ENCODE data around the gene CEBPB.
"Not testable (repeated sequence)": the region's sequence is repeated elsewhere in the genome, so short reads cannot be mapped to it uniquely, and the experiment has no call there.

Gene CEBPB

GRCh38 chr20:50153153-50153499, 37.5 kb upstream of the CEBPB start:
- H3K27ac Mint-ChIP-seq = peak overlapping the region; percentile 90
- peaks cover 50% of the 10 kb centered on the region for H3K4me1 Mint-ChIP-seq
- H3K4me3 Mint-ChIP-seq = peak overlapping the region; percentile 86
- CTCF ChIA-PET = interaction anchor here (0.8 to 4.4 kb wide), 11 partner anchors 13 to 81 kb away, joined by 3 to 31 read pairs (median 6); partner anchors contain the start of gene UBE2V1
- no peaks in the 10 kb centered on the region for H3K9me3 Mint-ChIP-seq
- peaks cover 27% of the 10 kb centered on the region for H3K36me3 Mint-ChIP-seq
- DNase-seq = no peak
- peaks cover 5% of the 10 kb centered on the region for H3K27me3 Mint-ChIP-seq

- peaks cover 10% of the 10 kb centered on the region for H3K27me3 Mint-ChIP-seq
- H3K4me1 Mint-ChIP-seq = peaks cover 44% of the 10 kb centered on the region
- peak within 1 kb of the TSS; percentile 90 for H3K27ac Mint-ChIP-seq
- DNase-seq = peak; percentile 91
- peaks cover 22% of the 10 kb centered on the region for H3K36me3 Mint-ChIP-seq
- CTCF ChIA-PET = interaction anchor here (0.6 to 4.4 kb wide), 11 partner anchors 8 to 790 kb away, joined by 3 to 31 read pairs (median 6); partner anchors contain the start of gene UBE2V1
- peak within 1 kb of the TSS; percentile 86 for H3K4me3 Mint-ChIP-seq
- no peaks in the 10 kb centered on the region for H3K9me3 Mint-ChIP-seq
Observed at GRCh38 chr20:50153500-50154377, 36.9 kb upstream of the CEBPB start, which contains the start of gene PEDS1. Gene PEDS1 (minus strand): TSS chr20:50153723. CDS start chr20:50153637, 86 bp downstream.

DNA sequence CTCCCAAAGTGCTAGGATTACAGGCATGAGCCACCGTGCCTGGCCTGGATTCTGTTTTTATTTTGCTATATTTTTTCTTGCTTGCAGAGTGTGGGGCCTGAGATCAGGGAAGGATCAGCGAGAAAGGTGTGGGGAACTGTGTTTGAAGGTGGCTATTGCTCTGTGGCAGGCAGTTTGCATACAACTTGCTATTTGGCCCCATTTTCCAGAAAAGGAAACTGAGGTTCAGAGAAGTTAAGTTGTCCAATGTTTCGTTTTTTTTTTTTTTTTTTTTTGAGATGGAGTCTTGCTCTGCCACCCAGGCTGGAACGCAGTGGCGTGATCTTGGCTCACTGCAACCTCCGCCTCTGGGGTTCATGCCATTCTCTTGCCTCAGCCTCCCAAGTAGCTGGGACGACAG, 29.1 kb upstream of the CEBPB start:
- not testable (repeated sequence) for DNase-seq, H3K36me3 Mint-ChIP-seq, H3K27ac Mint-ChIP-seq, H3K4me3 Mint-ChIP-seq, H3K9me3 Mint-ChIP-seq
- peaks cover 25% of the 10 kb centered on the region for H3K27me3 Mint-ChIP-seq
- H3K4me1 Mint-ChIP-seq = peaks cover 12% of the 10 kb centered on the region
- CTCF ChIA-PET = interaction anchor here (1.1 to 1.5 kb wide), 2 partner anchors 19 to 41 kb away, joined by 4 to 6 read pairs; no protein-coding TSS in a partner anchor

DNA sequence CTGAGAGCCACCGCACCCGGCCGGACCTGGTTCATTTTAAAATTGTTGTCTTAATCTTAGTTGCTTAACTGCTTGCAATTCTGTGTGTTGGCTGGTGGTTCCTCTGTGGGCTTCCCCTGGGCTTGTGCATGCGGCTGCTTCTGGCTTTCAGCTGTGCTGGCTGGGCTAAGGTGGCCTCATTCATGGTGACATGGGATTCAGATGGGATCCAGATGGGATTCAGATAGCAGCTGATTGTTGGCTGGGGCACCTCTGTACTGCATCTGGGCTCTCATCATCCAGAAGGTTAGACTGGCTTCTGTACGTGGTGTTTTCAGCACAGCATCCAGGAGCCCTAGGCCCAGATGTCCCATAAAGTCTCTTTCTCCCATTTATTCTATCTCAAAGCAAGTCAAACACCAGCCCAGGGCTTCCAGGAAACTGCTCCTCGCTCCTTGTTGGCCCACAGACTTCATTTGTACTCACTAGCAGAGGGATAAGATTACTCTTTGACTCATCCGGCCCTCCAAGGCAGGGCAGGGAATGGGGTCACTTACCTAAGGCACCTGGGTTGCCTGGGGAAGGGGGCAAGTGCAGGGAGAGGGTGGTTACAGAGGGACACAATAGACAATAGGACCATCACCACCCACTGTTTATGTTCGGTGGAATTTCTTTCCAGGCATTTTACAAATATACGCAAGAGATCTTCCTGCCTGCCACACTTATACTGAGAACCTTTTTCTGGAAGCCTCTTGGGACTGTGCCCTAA, 26.9 kb upstream of the CEBPB start:
- H3K36me3 Mint-ChIP-seq = no peaks in the 10 kb centered on the region
- no peak for DNase-seq
- H3K27ac Mint-ChIP-seq = no peak overlapping the region
- peaks cover 14% of the 10 kb centered on the region for H3K4me1 Mint-ChIP-seq
- CTCF ChIA-PET = no interaction called here
- H3K9me3 Mint-ChIP-seq = no peaks in the 10 kb centered on the region
- peaks cover 15% of the 10 kb centered on the region for H3K27me3 Mint-ChIP-seq
- no peak overlapping the region for H3K4me3 Mint-ChIP-seq

- Mint-ChIP-seq H3K9me3 (peaks cover 2% of the 10 kb centered on the region), H3K27ac (peak overlapping the region; percentile 74), H3K4me1 (peaks cover 14% of the 10 kb centered on the region), H3K4me3 (peak overlapping the region; percentile 55), H3K36me3 (no peaks in the 10 kb centered on the region), H3K27me3 (peaks cover 5% of the 10 kb centered on the region)
- CTCF ChIA-PET = interaction anchor here (0.6 to 7.7 kb wide), 10 partner anchors 13 to 188 kb away, joined by 3 to 143 read pairs (median 4); partner anchors contain the start of gene PEDS1
- peak; percentile 80 for DNase-seq
Observed at GRCh38 chr20:50165684-50166554, 24.7 kb upstream of the CEBPB start.

- CTCF ChIA-PET = interaction anchor here (0.7 to 7.7 kb wide), 19 partner anchors 10 to 295 kb away, joined by 3 to 143 read pairs (median 6); partner anchors contain the start of gene PEDS1
- peaks cover 26% of the 10 kb centered on the region for H3K27me3 Mint-ChIP-seq
- H3K9me3 Mint-ChIP-seq = peaks cover 2% of the 10 kb centered on the region
- peaks cover 19% of the 10 kb centered on the region for H3K4me1 Mint-ChIP-seq
- H3K27ac Mint-ChIP-seq = no peak overlapping the region
- no peaks in the 10 kb centered on the region for H3K36me3 Mint-ChIP-seq
- no peak overlapping the region for H3K4me3 Mint-ChIP-seq
- peak; percentile 89 for DNase-seq
Observed at GRCh38 chr20:50169329-50169823, 21.3 kb upstream of the CEBPB start.

GRCh38 chr20:50170549-50171220, 19.9 kb upstream of the CEBPB start:
- CTCF ChIA-PET = interaction anchor here (1.2 to 7.7 kb wide), 10 partner anchors 8 to 293 kb away, joined by 4 to 143 read pairs (median 10); partner anchors contain the start of gene PEDS1
- no peaks in the 10 kb centered on the region for H3K36me3 Mint-ChIP-seq
- H3K9me3 Mint-ChIP-seq = peaks cover 2% of the 10 kb centered on the region
- H3K27ac Mint-ChIP-seq = no peak overlapping the region
- peaks cover 27% of the 10 kb centered on the region for H3K27me3 Mint-ChIP-seq
- H3K4me1 Mint-ChIP-seq = peaks cover 15% of the 10 kb centered on the region
- H3K4me3 Mint-ChIP-seq = no peak overlapping the region
- no peak for DNase-seq

GRCh38 chr20:50172347-50173013, 18.1 kb upstream of the CEBPB start:
- no peak for DNase-seq
- Mint-ChIP-seq H3K36me3 (no peaks in the 10 kb centered on the region), H3K27ac (no peak overlapping the region), H3K4me1 (peaks cover 5% of the 10 kb centered on the region), H3K27me3 (peaks cover 36% of the 10 kb centered on the region), H3K9me3 (peaks cover 2% of the 10 kb centered on the region), H3K4me3 (no peak overlapping the region)
- CTCF ChIA-PET = interaction anchor here (0.5 to 7.7 kb wide), 5 partner anchors 51 to 403 kb away, joined by 3 to 143 read pairs (median 3); no protein-coding TSS in a partner anchor

GRCh38 chr20:50174456-50174855, 16.2 kb upstream of the CEBPB start:
- Mint-ChIP-seq H3K36me3 (no peaks in the 10 kb centered on the region), H3K9me3 (peaks cover under 1% of the 10 kb centered on the region), H3K27me3 (peaks cover 36% of the 10 kb centered on the region), H3K4me1 (peaks cover 5% of the 10 kb centered on the region), H3K27ac (no peak overlapping the region), H3K4me3 (no peak overlapping the region)
- DNase-seq = no peak
- CTCF ChIA-PET = interaction anchor here (1.5 to 1.9 kb wide), 2 partner anchors 54 to 103 kb away, joined by 4 to 6 read pairs; no protein-coding TSS in a partner anchor

DNA sequence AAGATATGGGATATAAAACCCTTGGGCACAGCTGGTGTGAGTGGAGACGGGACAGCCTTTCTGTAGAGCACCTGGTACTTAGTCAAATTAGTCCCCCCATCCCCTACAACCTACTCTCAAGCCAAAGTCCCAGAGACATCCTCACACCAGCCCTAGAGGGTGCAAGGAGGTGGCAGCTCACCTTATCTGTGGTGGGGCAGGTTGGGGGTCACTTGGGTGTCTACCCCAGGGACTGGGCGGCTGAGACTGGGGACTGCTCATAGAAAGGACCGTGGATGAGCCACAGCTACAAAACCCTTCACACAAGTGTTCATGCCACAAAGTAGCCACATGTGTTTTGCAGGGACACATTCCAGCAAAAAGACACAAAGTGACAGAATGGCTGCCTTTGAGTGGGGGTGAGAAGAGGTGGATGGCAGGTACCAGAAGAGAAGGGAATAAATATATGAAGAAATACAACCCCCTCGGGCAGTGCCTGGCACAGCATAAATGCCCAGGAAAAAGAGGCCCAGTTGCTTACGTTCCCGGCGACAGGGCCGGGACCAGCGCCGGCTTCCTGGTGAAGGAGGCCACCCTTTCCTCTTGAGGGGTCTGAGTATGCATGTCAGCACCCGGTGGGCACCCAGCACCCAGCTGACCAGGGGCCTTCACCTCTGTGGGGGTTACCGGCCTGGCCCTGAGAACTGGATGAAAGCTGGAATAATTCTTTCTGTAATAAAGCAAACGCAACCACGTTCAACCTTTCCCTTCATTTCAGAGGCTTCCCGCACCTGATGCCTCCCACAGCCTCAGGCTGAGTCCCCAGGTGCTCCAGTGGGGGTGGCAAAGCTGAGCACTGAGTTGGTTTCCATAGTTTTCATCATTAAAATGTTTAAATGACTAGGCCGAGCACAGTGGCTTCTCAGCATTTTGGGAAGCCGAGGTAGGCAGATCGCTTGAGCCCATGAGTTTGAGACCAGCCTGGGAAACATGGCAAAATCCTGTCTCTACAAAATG, 14.4 kb upstream of the CEBPB start:
- DNase-seq = no peak
- Mint-ChIP-seq H3K4me1 (peaks cover 5% of the 10 kb centered on the region), H3K27me3 (peaks cover 38% of the 10 kb centered on the region), H3K9me3 (no peaks in the 10 kb centered on the region), H3K36me3 (no peaks in the 10 kb centered on the region), H3K4me3 (no peak overlapping the region), H3K27ac (no peak overlapping the region)
- CTCF ChIA-PET = interaction anchor here (0.7 to 7.5 kb wide), 3 partner anchors 9 to 198 kb away, joined by 3 to 32 read pairs (median 3); no protein-coding TSS in a partner anchor

- H3K4me1 Mint-ChIP-seq = not testable (repeated sequence)
Observed at GRCh38 chr20:50178672-50179071, 12.0 kb upstream of the CEBPB start.

More at GRCh38 chr20:50178672-50179071, 12.0 kb upstream of the CEBPB start:
- CTCF ChIA-PET = interaction anchor here (0.8 to 7.5 kb wide), 22 partner anchors 9 to 610 kb away, joined by 3 to 32 read pairs (median 4); no protein-coding TSS in a partner anchor
- H3K4me3 Mint-ChIP-seq, H3K9me3 Mint-ChIP-seq, H3K36me3 Mint-ChIP-seq, DNase-seq, H3K27ac Mint-ChIP-seq: not testable (repeated sequence)
- peaks cover 21% of the 10 kb centered on the region for H3K27me3 Mint-ChIP-seq

All from activated naive CD4-positive, alpha-beta T cell treated with anti-CD3 and anti-CD28 coated beads, Interleukin-2, amount 10 ng/mL, durations not matched to agents 7 days and 5 days (primary cell).